HAP-1 (cell line): ENCODE results near the gene ADAP1.

Experiments used
- DNase-seq, 2 experiments: peaks; one replicate each; pipeline ENCODE4 v3.0.0-alpha.2; 2016 to 2020; ENCODE audit warnings: low spot score in 2 of 2
- H3K27me3 ChIP-seq: fragments of 250-450 bp; sonication (Bioruptor Pico); 2 replicates; pipeline ENCODE4 v1.5.1; 2020; ENCODE audit warnings: low read depth, mild to moderate bottlenecking, moderate library complexity
- H3K36me3 ChIP-seq: fragments of 250-450 bp; sonication (Bioruptor Pico); replicated peaks from 2 replicates; pipeline ENCODE4 v1.5.1; 2020; ENCODE audit warnings: mild to moderate bottlenecking
- H3K4me1 ChIP-seq: fragments of 250-450 bp; sonication (Bioruptor Pico); 2 replicates; pipeline ENCODE4 v1.5.1; 2020; ENCODE audit warnings: mild to moderate bottlenecking
- H3K4me3 ChIP-seq: fragments of 250-450 bp; sonication (Bioruptor Pico); 2 replicates; pipeline ENCODE4 v1.5.1; 2020; ENCODE audit warnings: mild to moderate bottlenecking, moderate library complexity
- H3K9me3 ChIP-seq: fragments of 250-450 bp; sonication (Bioruptor Pico); 2 replicates; pipeline ENCODE4 v1.5.1; 2020; ENCODE audit warnings: mild to moderate bottlenecking, moderate library complexity
- in situ Hi-C: fragments of 300-500 bp; cut with MboI; formaldehyde crosslinking; loops from 3 replicates; pipeline ENCODE4 v1.14.3; 2020; ENCODE audit warnings: low sequenced_read_pairs, inconsistent platforms, mixed read lengths

The ADAP1 gene

GRCh38 chr7:888081-889024 lies 66.1 kb downstream of the ADAP1 start:
- DNase-seq, result no peak
- Histone ChIP-seq H3K36me3 (peaks cover 38% of the 10 kb centered on the region), H3K4me3 (no peak overlapping the region), H3K27me3 (no peaks in the 10 kb centered on the region), H3K4me1 (no peaks in the 10 kb centered on the region), H3K9me3 (no peaks in the 10 kb centered on the region)
- in situ Hi-C loops, result no loop called here

GRCh38 chr7:887488-887820 lies 67.0 kb downstream of the ADAP1 start:
- Histone ChIP-seq H3K4me3 (no peak overlapping the region), H3K9me3 (no peaks in the 10 kb centered on the region), H3K27me3 (no peaks in the 10 kb centered on the region), H3K4me1 (no peaks in the 10 kb centered on the region), H3K36me3 (peaks cover 38% of the 10 kb centered on the region)
- in situ Hi-C loops, result no loop called here
- DNase-seq, result no peak

- in situ Hi-C loops, result no loop called here
- Histone ChIP-seq H3K4me3 (no peak overlapping the region), H3K36me3 (peaks cover 34% of the 10 kb centered on the region), H3K4me1 (no peaks in the 10 kb centered on the region), H3K27me3 (no peaks in the 10 kb centered on the region), H3K9me3 (no peaks in the 10 kb centered on the region)
- no peak for DNase-seq
Observed at GRCh38 chr7:886626-887487, 67.6 kb downstream of the ADAP1 start.

- Histone ChIP-seq H3K4me1 (no peaks in the 10 kb centered on the region), H3K9me3 (no peaks in the 10 kb centered on the region), H3K27me3 (no peaks in the 10 kb centered on the region), H3K36me3 (peaks cover 28% of the 10 kb centered on the region), H3K4me3 (no peak overlapping the region)
- no peak for DNase-seq
- in situ Hi-C loops, result no loop called here
Observed at GRCh38 chr7:885893-886625, 68.4 kb downstream of the ADAP1 start.

GRCh38 chr7:885261-885892 lies 69.1 kb downstream of the ADAP1 start:
- Histone ChIP-seq H3K4me1 (no peaks in the 10 kb centered on the region), H3K27me3 (no peaks in the 10 kb centered on the region), H3K4me3 (no peak overlapping the region), H3K36me3 (peaks cover 26% of the 10 kb centered on the region), H3K9me3 (no peaks in the 10 kb centered on the region)
- in situ Hi-C loops, result no loop called here
- no peak for DNase-seq

- Histone ChIP-seq H3K4me1 (no peaks in the 10 kb centered on the region), H3K36me3 (peaks cover 31% of the 10 kb centered on the region), H3K4me3 (no peak overlapping the region), H3K27me3 (no peaks in the 10 kb centered on the region), H3K9me3 (no peaks in the 10 kb centered on the region)
- DNase-seq, result no peak
- in situ Hi-C loops, result no loop called here
Observed at GRCh38 chr7:884191-885003, 70.1 kb downstream of the ADAP1 start.

GRCh38 chr7:883055-884021 lies 71.1 kb downstream of the ADAP1 start:
- in situ Hi-C loops, result no loop called here
- Histone ChIP-seq H3K4me3 (no peak overlapping the region), H3K36me3 (peaks cover 33% of the 10 kb centered on the region)

GRCh38 chr7:882336-883035 lies 72.0 kb downstream of the ADAP1 start:
- Histone ChIP-seq H3K27me3 (no peaks in the 10 kb centered on the region), H3K9me3 (no peaks in the 10 kb centered on the region), H3K4me1 (peaks cover 11% of the 10 kb centered on the region), H3K36me3 (peaks cover 24% of the 10 kb centered on the region), H3K4me3 (no peak overlapping the region)
- in situ Hi-C loops, result no loop called here
- no peak for DNase-seq

More at GRCh38 chr7:883055-884021, 71.1 kb downstream of the ADAP1 start:
- Histone ChIP-seq H3K4me1 (peaks cover 9% of the 10 kb centered on the region), H3K27me3 (no peaks in the 10 kb centered on the region), H3K9me3 (no peaks in the 10 kb centered on the region)
- no peak for DNase-seq

- Histone ChIP-seq H3K36me3 (peaks cover 16% of the 10 kb centered on the region), H3K9me3 (no peaks in the 10 kb centered on the region), H3K4me3 (no peak overlapping the region), H3K4me1 (peaks cover 11% of the 10 kb centered on the region), H3K27me3 (no peaks in the 10 kb centered on the region)
- DNase-seq, result no peak
- in situ Hi-C loops, result no loop called here
Observed at GRCh38 chr7:881441-882234, 72.8 kb downstream of the ADAP1 start.

- Histone ChIP-seq H3K4me1 (peaks cover 16% of the 10 kb centered on the region), H3K4me3 (no peak overlapping the region), H3K9me3 (no peaks in the 10 kb centered on the region), H3K36me3 (peaks cover 15% of the 10 kb centered on the region), H3K27me3 (no peaks in the 10 kb centered on the region)
- DNase-seq, result no peak
- in situ Hi-C loops, result no loop called here
Observed at GRCh38 chr7:880450-880849, 74.0 kb downstream of the ADAP1 start.

GRCh38 chr7:879706-880105 lies 74.8 kb downstream of the ADAP1 start:
- Histone ChIP-seq H3K4me1 (peaks cover 18% of the 10 kb centered on the region), H3K27me3 (no peaks in the 10 kb centered on the region), H3K36me3 (peaks cover 15% of the 10 kb centered on the region), H3K4me3 (no peak overlapping the region), H3K9me3 (no peaks in the 10 kb centered on the region)
- DNase-seq, result no peak
- in situ Hi-C loops, result no loop called here
